Activated naive CD4-positive, alpha-beta T cell treated with anti-CD3 and anti-CD28 coated beads, Interleukin-2, amount 50 U/mL, for 24 hours (primary cell): ENCODE measurements around the gene PRDX5.

Experiments
- H3K27ac Mint-ChIP-seq: one replicate; pipeline ENCODE4 v1.8.0; 2021; ENCODE audit warnings: mild to moderate bottlenecking, mixed read lengths
- H3K27me3 Mint-ChIP-seq: one replicate; pipeline ENCODE4 v1.8.0; 2021; ENCODE audit warnings: mixed read lengths
- H3K36me3 Mint-ChIP-seq: one replicate; pipeline ENCODE4 v1.8.0; 2021; ENCODE audit warnings: mixed read lengths
- H3K4me1 Mint-ChIP-seq: one replicate; pipeline ENCODE4 v1.8.0; 2021; ENCODE audit warnings: mixed read lengths
- H3K4me3 Mint-ChIP-seq: one replicate; pipeline ENCODE4 v1.8.0; 2021; ENCODE audit warnings: mild to moderate bottlenecking, mixed read lengths
- H3K9me3 Mint-ChIP-seq: one replicate; pipeline ENCODE4 v1.8.0; 2021; ENCODE audit warnings: mixed read lengths

PRDX5 gene

DNA sequence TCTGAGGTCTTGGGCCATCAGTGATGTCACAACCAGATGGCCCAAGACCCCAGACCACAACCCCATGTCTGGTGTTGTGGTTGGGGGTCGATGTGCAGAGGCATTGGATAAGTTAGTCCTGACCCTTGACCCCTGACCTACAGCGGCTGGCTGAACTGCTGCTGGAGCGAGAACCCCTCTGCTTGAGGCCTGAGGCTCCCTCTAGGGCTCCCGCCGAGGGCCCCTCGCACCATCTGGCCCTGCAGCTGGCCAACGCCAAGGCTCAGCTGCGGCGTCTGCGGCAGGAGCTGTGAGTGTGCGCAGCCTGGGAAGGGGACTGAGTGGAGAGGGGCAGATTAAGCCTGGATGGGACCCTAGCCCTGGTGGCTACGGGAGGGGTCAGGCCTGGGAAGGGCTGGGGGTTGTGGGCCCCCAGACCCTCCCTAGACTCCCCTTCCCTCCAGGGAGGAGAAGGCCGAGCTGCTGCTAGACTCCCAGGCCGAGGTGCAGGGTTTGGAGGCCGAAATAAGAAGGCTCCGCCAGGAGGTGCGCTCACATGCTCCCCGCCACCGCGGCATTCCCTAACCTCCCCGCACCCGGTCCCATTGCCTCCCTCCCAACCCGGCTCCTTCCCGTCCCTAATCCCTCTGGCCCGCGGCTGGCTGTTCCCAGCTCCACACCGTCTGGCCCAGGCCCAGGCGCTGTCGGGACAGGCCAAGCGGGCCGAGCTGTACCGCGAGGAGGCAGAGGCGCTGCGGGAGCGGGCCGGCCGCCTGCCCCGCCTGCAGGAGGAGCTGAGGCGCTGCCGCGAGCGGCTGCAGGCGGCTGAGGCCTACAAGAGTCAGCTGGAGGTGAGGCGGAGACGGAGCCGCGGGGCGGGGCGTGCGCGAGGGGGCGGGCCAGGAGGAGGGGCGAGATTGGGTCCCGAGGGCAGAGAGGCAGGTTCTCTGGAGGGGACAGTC, 24.2 kb downstream of the PRDX5 start:
- Mint-ChIP-seq H3K4me3 (peak overlapping the region; percentile 26), H3K27me3 (no peaks in the 10 kb centered on the region), H3K9me3 (no peaks in the 10 kb centered on the region), H3K36me3 (no peaks in the 10 kb centered on the region), H3K27ac (peak overlapping the region; percentile 30), H3K4me1 (peaks cover 40% of the 10 kb centered on the region)

DNA sequence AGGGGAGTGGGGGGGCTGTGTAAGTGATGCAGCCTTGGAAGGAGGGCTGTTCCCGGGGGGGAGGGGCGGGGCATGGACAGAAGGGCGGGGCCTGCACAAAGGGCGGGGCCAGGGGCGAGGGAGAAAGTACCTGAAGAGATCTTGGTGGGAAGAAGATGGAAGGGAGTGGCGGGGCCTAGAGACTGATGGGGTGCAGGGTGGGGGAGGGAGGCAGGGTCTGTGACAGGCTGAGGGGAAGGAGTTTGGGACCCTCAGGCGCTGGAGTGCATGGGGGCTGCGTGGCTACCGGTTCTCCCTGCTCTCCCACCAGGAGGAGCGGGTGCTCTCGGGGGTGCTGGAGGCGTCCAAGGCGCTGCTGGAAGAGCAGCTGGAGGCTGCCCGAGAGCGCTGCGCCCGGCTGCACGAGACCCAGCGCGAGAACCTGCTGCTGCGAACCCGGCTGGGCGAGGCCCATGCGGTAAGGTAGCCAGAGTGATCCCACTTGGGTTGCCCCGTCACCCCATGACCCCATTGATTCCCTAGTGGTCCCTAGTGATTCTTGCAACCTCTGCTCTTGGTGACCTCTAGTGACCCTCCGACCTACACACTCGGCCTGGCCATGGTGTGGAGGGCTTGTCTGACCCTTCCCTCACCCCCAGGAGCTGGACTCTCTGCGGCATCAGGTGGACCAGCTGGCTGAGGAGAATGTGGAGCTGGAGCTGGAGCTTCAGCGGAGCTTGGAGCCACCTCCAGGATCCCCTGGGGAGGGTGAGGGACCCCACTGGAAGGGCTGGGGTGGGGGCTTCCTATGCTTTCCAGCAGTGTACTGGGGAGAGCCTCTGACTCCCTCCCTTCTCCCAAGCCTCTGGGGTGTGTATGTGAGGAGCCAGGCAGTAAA, 25.2 kb downstream of the PRDX5 start:
- Mint-ChIP-seq H3K4me3 (no peak overlapping the region), H3K36me3 (no peaks in the 10 kb centered on the region), H3K27me3 (no peaks in the 10 kb centered on the region), H3K27ac (no peak overlapping the region), H3K4me1 (peaks cover 35% of the 10 kb centered on the region), H3K9me3 (no peaks in the 10 kb centered on the region)

DNA sequence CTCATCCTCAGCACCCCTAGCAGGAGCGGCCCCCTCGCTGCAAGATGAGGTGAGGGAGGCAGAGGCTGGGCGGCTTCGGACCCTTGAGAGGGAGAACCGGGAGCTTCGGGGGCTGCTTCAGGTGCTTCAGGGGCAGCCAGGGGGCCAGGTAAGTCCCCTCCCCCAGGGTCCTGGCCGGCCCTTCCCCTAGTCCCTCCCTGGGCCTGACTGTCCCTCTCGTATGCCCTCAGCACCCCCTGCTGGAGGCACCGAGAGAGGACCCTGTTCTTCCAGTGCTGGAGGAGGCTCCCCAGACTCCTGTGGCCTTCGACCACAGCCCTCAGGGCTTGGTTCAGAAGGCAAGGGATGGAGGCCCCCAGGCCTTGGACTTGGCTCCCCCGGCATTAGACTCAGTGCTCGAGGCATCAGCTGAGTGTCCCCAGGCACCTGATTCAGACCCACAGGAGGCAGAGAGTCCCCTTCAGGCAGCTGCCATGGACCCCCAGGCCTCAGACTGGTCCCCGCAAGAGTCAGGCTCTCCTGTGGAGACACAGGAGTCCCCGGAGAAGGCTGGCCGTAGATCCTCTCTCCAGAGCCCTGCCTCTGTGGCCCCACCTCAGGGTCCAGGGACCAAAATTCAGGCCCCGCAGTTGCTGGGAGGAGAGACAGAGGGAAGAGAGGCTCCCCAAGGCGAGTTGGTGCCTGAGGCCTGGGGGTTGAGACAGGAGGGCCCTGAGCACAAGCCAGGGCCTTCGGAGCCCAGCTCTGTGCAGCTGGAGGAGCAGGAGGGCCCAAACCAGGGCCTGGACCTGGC, 26.0 kb downstream of the PRDX5 start:
- no peaks in the 10 kb centered on the region for H3K36me3 Mint-ChIP-seq
- no peak overlapping the region for H3K27ac Mint-ChIP-seq
- no peaks in the 10 kb centered on the region for H3K27me3 Mint-ChIP-seq
- H3K9me3 Mint-ChIP-seq = no peaks in the 10 kb centered on the region
- H3K4me1 Mint-ChIP-seq = peaks cover 31% of the 10 kb centered on the region
- H3K4me3 Mint-ChIP-seq = no peak overlapping the region

DNA sequence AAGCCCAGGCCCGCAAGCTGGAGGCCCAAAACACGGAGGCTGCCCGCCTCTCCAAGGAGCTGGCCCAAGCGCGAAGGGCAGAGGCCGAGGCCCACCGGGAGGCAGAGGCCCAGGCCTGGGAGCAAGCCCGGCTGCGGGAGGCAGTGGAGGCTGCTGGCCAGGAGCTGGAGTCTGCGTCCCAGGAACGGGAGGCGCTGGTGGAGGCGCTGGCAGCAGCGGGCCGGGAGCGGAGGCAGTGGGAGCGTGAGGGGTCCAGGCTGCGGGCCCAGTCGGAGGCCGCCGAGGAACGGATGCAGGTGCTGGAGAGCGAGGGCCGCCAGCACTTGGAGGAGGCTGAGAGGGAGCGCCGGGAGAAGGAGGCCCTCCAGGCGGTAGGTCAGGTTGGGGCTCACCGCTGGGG, 26.9 kb downstream of the PRDX5 start:
- no peak overlapping the region for H3K27ac Mint-ChIP-seq
- H3K4me3 Mint-ChIP-seq = no peak overlapping the region
- no peaks in the 10 kb centered on the region for H3K36me3 Mint-ChIP-seq
- H3K9me3 Mint-ChIP-seq = no peaks in the 10 kb centered on the region
- peaks cover 23% of the 10 kb centered on the region for H3K4me1 Mint-ChIP-seq
- no peaks in the 10 kb centered on the region for H3K27me3 Mint-ChIP-seq

DNA sequence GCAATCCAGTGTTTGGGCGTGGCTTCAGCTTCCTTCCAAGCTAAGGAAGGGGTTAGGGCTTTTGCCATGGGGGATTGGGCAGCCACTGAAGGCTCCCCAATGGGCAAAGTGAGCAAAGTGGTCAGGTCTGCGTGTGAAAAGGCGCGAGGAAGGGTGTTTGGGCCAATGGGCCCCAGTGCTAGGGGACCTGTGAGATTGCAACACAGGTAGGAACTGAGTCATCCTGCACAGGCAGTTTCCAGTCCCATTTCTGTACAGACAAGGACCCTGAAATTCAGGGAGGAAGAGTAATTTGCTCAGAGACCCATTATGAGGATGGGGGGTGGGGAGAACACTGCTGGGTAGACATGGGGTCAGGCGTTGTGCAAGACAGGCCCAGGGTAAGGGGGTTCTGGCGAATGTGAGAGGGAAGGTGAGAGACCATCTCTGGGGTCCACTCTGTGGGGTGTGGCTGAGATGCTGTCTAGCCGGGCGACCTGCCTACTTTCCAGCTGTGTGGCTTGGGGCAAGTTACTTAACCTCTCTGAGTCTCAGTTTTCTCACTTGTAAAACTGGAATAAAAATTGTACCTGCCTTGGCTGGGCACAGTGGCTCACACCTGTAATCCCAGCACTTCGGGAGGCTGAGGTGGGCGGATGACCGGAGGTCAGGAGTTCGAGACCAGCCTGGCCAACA, 29.4 kb downstream of the PRDX5 start:
- Mint-ChIP-seq H3K27me3 (no peaks in the 10 kb centered on the region), H3K4me3 (no peak overlapping the region), H3K36me3 (no peaks in the 10 kb centered on the region), H3K27ac (peak overlapping the region; percentile 62), H3K9me3 (no peaks in the 10 kb centered on the region), H3K4me1 (peaks cover 4% of the 10 kb centered on the region)

DNA sequence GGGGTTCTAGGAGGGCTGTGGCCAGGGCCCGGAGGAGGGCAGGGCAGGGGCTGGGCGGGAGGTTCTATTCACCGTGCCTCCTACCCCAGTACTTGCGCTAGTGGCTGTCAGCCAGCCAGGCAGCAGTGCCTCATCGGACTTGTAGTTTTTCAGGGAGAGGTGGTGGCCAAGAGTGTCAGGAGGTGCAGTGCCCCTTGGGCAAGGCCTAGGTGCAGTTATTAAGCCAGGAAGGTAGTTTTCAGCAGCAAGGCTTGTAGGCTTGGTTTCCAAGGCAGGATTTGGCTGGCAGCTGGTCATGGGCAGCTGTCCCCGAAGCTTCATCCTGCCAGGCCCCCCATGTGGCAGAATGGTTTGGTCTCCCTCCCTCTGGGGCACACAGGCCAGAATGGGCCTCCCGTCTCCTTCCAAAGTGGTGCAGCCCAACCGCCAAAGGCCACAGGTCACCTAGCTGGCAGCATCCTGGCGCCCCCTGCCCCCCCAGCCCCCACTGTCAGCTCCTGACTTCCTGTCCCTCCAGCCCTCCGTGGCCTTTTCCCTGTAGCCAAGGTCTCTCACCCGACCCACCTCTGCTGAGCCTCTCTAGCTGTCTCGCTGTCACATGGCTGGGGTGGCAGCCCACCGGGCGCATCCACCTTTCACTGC, 30.6 kb downstream of the PRDX5 start:
- no peaks in the 10 kb centered on the region for H3K9me3 Mint-ChIP-seq
- H3K36me3 Mint-ChIP-seq = no peaks in the 10 kb centered on the region
- H3K4me1 Mint-ChIP-seq = peaks cover 4% of the 10 kb centered on the region
- no peaks in the 10 kb centered on the region for H3K27me3 Mint-ChIP-seq
- H3K27ac Mint-ChIP-seq = no peak overlapping the region
- H3K4me3 Mint-ChIP-seq = no peak overlapping the region

DNA sequence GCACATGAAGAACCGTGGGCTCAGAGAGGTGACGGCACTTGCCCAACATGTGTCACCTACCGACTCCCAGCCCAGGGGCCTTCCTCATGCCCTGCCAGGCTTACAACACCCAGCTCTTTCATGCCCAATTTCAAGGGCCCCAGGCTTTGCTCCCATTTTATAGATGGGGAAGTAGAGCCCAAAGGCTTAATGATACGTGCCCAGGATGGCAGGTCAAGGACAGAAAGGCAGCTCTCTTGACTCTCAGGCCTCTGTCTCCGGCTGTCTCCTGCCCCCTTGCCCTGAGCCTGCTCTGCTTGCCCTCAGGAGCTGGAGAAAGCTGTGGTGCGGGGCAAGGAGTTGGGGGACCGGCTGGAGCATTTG, 31.1 kb downstream of the PRDX5 start:
- no peaks in the 10 kb centered on the region for H3K36me3 Mint-ChIP-seq
- H3K9me3 Mint-ChIP-seq = no peaks in the 10 kb centered on the region
- no peaks in the 10 kb centered on the region for H3K27me3 Mint-ChIP-seq
- no peak overlapping the region for H3K27ac Mint-ChIP-seq
- no peak overlapping the region for H3K4me3 Mint-ChIP-seq
- H3K4me1 Mint-ChIP-seq = peaks cover 4% of the 10 kb centered on the region

DNA sequence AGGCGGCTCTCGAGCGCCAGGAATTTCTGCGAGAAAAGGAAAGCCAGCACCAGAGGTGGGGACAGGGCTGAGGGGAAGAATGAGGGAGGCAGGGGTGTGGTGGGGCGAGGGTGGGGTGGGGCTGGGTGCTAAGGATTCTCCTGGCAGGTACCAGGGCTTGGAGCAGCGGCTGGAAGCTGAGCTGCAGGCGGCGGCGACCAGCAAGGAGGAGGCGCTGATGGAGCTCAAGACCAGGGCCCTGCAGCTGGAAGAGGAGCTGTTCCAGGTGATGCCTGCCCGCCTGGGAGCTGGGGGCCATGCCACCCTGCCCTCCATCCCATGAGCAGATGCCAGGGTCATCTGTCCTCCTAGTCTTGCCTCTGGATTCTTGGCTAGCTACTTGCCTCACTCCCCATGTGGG, 31.5 kb downstream of the PRDX5 start:
- H3K27ac Mint-ChIP-seq = no peak overlapping the region
- peaks cover 4% of the 10 kb centered on the region for H3K4me1 Mint-ChIP-seq
- H3K36me3 Mint-ChIP-seq = no peaks in the 10 kb centered on the region
- H3K4me3 Mint-ChIP-seq = no peak overlapping the region
- H3K9me3 Mint-ChIP-seq = no peaks in the 10 kb centered on the region
- H3K27me3 Mint-ChIP-seq = no peaks in the 10 kb centered on the region

DNA sequence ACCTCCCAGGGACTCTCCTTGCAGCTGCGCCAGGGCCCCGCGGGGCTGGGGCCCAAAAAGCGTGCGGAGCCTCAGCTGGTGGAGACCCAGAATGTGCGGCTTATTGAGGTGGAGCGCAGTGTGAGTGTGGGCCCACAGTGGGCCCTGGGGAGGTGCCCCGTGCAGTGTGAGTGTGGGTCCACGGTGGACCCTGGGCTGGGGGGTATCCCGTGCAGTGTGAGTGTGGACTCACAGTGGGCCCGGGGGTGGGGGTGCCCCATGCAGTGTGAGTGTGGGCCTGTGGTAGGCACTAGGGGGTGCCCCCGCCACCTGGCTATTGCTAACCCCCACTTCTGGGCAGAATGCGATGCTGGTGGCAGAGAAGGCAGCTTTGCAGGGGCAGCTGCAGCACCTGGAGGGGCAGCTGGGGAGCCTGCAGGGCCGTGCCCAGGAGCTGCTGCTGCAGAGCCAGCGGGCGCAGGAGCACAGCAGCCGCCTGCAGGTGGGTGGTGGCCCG, 33.3 kb downstream of the PRDX5 start:
- no peaks in the 10 kb centered on the region for H3K9me3 Mint-ChIP-seq
- no peak overlapping the region for H3K27ac Mint-ChIP-seq
- no peaks in the 10 kb centered on the region for H3K4me1 Mint-ChIP-seq
- no peak overlapping the region for H3K4me3 Mint-ChIP-seq
- no peaks in the 10 kb centered on the region for H3K27me3 Mint-ChIP-seq
- no peaks in the 10 kb centered on the region for H3K36me3 Mint-ChIP-seq

DNA sequence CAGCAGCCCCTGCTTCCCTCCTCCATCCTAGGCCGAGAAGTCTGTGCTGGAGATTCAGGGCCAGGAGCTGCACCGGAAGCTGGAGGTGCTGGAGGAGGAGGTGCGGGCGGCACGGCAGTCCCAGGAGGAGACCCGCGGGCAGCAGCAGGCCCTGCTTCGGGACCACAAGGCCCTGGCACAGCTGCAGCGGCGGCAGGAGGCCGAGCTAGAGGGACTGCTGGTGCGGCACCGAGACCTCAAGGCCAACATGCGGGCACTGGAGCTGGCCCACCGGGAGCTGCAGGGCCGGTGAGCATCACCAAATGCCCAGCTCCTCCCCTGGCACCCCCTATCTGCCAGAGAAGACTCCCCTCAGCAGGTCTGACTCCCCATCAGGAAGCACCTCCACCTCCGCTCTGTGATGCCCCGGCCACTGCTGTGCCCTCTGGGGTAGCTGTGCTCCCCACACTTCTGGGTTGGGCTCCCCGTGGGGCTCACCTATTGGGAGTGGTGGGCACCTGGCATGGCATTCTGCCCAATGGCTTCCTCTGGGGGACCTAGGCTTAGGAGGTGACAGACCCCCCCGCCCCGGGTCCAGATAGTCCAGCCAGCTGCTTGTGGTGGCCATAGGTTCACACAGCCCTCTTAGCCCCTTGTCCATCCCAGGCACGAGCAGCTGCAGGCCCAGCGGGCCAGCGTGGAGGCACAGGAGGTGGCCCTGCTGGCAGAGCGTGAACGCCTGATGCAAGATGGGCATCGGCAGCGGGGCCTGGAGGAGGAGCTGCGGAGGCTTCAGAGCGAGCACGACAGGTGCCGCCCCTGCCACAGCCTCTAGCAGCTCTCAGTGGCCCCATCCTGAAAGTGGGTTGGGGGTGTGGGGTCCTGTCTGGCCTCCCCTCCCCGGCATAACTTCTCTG, 34.4 kb downstream of the PRDX5 start:
- H3K36me3 Mint-ChIP-seq = no peaks in the 10 kb centered on the region
- no peaks in the 10 kb centered on the region for H3K9me3 Mint-ChIP-seq
- H3K27me3 Mint-ChIP-seq = no peaks in the 10 kb centered on the region
- no peak overlapping the region for H3K4me3 Mint-ChIP-seq
- no peak overlapping the region for H3K27ac Mint-ChIP-seq
- H3K4me1 Mint-ChIP-seq = peaks cover 5% of the 10 kb centered on the region

DNA sequence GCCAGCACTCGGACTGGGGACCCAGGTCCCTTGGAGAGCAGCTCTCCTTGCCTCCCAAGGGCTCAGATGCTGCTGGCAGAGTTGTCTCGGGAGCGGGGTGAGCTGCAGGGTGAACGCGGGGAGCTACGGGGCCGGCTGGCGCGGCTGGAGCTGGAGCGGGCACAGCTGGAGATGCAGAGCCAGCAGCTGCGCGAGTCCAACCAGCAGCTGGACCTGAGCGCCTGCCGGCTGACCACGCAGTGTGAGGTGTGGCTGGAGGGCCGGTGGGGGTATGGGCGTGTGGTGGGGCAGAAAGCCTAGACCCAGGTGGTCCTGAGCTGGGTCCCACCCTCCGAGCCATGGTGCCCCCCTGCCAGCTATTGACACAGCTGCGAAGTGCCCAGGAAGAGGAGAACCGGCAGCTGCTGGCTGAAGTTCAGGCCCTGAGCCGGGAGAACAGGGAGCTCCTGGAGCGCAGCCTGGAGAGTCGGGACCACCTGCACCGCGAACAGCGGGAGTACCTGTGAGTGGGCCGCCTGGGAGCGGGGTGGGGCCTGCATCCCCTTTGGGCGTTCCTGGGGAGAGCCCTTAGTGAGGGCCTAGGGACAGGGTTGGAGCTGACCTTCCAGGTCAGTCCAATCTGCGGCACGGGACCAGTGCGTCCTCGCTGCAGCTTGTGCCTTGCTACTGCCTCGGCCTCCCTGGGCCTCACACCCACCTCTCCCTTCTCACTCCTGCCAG, 35.2 kb downstream of the PRDX5 start:
- Mint-ChIP-seq H3K27ac (no peak overlapping the region), H3K27me3 (no peaks in the 10 kb centered on the region), H3K36me3 (no peaks in the 10 kb centered on the region), H3K9me3 (no peaks in the 10 kb centered on the region), H3K4me3 (no peak overlapping the region), H3K4me1 (peaks cover 13% of the 10 kb centered on the region)

DNA sequence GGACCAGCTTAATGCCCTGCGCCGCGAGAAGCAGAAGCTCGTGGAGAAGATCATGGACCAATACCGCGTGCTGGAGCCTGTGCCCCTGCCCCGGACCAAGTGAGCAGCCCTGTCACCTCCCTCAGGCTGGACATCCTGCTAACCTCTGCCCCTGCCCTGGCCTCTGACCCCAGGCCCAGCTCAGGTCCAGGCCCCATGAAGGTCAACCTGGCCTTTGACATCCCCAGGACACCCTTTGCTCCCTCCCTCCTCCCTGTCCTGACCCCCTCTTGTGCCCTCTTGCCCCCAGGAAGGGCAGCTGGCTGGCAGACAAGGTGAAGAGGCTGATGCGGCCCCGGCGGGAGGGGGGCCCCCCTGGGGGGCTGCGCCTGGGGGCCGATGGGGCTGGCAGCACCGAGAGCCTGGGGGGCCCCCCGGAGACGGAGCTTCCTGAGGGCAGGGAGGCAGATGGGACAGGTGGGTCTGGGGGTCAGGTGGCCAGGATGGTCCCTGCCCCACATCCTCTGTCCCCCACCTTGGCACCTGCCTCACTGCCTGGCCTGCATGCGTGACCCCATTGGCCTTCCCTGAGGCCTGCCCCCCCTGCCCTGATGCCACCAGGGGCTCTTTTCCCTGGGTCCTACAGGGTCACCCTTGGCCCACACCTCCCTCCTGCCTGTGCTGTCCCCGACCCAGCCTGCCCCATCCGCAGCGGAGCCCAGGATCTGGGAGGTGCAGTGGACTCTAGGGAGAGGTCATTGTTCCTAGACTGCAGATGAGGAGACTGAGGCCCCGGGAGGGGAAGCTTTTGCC, 36.0 kb downstream of the PRDX5 start:
- H3K36me3 Mint-ChIP-seq = no peaks in the 10 kb centered on the region
- no peaks in the 10 kb centered on the region for H3K27me3 Mint-ChIP-seq
- no peaks in the 10 kb centered on the region for H3K9me3 Mint-ChIP-seq
- H3K4me3 Mint-ChIP-seq = no peak overlapping the region
- H3K4me1 Mint-ChIP-seq = peaks cover 15% of the 10 kb centered on the region
- H3K27ac Mint-ChIP-seq = no peak overlapping the region
